ENCODE data around the gene CAMTA1.

CAMTA1 gene

DNA sequence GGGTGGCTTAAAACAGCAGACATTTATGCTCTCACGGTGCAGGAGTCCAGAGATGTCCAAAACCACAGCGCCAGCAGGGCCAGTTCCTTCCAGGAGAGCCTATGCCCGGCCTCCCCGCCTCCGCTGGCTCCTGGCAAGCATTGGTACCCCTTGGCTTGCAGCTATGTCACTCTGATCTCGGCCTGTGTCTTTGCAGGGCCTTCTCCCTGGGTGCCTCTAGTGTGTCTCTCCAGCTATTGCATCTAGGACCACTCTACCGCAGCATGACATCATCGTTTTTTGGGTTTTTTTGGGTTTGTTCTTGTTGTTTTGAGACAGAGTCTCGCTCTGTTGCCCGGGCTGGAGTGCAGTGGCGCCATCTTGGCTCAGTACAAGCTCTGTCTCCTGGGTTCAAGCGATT is 788.2 kb downstream of the CAMTA1 start:
- DNase-seq: no peak

DNA sequence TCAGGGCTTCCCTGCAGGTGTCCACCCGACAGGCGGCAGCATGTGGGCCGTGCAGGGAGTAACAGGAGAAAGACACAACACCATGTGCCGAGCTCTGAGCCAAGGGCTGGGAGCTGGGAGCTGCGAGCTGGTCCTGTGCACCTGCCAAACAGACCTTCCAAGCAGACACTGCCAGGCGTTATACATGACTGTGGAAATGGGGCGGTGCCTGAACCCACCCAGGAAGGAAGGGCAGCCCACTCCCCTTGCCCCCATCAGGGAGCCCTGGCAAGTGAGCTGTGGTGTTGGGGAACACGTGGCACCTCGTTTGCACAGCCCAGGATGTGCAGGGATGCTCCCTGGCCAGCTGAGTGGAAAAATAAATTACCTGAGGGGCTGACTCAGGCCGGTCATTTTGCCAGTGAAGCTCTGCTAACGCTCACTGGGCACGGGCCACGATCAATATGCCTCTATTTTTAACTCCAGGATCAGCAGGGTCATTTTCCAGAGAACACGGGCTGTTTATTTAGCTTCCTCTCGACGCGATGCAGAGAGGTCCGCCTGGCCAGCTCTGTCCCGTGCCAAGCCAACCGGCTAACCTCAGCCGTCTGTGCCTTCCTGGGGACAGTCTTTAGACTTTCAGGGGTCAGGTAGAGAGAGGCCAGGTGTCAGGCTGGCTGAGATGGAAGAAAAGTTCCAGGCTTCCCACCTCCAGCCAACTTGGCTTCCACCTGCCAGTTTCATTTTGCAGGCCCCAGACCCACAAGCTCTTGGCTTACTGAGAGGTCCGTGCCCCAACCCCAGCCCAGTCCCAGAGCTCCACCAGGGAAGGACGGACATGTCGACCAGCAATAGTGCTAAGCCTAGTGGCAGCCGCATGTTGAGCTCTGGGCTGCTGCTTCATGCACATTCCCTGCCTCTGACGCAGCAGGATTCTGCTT is 789.1 kb downstream of the CAMTA1 start:
- DNase-seq: no peak

DNA sequence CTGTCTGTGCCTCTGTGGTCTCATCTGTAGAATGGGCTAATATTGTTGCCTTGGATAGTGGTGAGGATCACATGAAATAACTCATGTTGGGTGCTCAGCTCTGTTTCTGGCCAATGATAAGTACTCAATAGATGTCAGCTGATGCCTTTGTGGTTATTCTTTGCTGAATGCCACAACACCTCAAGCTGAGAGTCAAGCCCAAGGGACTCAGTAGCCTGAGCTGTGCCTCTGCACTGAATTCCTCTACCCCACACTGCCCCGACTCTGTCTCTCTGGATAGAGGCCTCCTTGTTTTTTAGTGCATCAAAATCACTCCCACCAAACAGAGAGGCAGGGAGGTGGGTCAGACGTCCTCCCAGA is 789.8 kb downstream of the CAMTA1 start:
- no peak for DNase-seq

DNA sequence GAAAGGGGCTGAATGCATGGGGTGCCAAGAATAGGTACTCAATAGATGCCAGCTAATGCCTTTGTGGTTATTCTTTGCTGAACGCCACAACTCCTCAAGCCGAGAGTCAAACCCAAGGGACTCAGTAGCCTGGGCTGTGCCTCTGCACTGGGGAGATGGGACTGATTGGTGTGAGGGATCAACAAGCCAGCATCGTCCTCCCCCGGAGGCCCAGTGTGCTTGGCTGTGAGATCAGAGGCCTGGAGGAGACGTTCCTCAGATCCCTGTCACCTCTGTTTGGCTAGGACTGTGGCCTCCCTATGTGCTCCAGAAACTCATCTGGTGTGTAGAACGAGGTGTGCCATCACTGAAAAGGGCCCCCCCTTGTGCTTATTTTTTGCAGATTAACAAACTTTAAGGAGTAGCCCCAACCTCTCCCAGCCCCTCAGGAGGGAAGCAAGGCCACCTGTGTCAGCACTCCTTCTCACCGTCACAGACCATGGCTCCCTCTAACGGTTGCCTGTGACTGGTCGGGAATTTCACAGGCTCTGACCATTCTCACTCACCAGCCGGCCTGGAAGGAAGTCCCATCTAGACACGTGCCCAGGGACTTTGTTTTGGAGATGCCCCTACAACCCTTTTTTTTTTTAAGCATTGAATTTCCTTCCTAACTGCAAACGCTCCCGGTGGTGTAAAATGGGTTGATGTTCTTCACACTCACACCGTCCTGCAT is 791.8 kb downstream of the CAMTA1 start:
- no peak for DNase-seq

DNA sequence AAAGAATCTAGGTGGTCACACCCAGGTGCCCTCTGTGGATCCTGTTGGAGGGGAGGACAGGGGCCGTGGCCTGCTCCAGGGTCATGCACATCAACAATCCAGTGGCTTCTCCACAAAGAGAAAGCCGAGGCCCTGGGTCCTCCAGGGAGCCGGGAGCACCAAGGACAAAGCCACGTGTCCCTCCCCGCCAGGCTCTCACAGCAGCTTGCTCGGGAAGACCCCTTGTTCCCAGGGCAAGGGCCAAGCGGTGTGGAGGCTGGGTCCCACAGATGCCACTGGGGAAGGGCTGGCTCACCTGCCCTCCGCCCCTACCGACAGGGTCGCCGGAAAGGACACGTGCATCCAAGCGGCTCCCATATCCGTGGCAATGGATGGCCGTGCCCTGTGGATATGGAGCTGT is 793.0 kb downstream of the CAMTA1 start:
- no peak for DNase-seq

DNA sequence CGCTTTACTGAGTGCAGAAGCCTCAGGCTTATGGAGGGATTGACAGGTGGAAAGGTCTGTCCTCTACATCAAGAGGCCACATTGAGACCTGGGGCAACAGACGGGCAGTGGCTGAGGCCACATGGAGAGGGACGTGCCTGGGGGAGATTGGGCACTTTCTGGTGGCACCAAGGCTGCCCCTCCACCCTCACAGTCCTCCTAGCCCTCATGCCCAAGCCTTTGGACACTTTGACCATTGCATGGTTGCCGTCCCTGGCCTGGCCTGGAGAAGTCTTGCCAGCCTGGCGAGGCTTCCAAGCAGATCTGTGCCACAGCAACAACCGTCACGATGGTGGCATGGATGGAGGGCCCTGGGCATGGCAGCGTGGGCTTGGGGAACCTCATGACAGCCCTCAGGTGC is 793.8 kb downstream of the CAMTA1 start:
- no peak for DNase-seq

DNA sequence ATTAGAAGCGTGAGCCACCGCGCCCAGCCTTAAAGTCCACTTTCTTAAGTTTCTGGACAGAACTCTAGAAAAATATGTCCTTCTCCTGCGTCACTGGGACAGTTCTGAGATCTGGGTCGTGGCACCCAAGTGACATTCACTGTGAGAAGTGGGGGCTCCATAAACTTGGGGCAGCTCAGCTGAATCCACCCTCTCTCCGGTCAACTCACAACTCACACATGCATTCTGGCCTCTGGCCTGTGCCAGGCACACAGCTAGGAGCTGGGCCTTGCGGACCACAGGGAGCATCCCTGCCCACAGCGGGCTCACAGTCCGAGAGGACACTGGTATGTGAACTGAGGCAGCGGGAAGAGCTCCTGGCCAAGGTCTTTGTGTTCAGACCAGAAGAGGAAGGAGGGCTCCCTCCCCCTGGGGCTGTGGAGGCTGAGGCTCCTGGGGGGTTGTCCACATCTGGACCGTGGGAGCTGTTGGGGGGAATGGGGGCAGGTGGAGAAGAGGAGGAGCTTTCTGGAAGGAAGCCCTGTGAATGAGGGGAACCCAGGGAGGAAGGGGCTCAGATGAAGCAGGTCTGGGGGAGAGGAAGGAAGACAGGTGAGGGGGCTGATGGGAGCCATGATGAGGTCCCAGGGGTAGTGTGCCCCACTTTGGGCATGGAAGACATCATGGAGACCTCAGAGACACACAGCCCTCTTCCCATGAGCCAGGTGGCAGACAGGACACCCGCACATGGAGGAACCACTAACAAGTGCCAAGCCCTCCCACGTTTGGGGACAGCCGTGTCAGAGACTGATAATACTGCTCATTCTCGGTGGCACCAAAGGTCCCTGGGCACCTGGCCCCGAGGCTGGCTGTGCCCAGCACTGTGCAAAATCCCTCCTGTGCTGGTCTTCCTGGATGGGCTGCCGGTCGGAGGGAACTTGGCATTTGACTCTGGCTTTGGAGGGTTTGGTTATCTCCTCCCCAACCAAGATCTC is 794.9 kb downstream of the CAMTA1 start:
- DNase-seq: no peak

DNA sequence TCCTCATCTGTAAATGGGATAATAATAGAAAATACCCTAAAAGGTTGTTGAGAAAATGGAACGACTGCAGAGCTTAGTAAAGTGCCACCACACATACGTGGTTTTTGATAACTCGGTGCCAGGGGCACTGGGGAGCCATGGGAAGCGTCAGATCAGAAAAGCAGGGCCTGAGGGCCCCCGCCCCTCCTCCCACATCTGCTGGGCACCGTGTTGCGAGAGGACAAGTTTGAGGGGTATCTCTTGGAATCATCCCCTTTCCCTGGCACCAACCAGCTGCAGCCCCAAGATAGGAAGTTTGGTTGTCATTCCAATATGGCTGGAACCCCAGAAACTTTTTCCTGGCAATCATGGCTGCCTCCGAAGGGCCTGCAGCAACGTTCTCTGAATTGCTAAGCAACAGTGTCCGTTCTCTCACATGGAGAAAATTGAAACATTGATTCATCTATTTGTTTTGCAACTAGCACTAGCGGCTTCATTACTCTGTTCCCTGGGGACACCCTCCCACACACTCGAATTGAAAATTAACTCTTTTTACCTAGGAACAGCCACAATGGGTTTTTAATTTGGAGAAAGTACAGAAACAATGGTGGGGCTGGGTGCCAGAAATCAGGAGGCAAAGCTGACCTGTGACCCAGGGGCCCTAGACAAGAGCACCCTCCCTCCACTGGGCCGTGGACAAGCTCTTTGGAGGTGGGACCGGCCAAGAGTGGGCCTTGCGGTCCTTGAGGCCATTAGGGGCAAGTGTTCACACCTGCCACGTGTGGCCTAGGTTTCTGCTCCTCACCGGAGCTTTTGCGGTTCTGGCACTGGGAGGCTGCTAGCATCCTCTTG is 795.9 kb downstream of the CAMTA1 start:
- DNase-seq: no peak

DNA sequence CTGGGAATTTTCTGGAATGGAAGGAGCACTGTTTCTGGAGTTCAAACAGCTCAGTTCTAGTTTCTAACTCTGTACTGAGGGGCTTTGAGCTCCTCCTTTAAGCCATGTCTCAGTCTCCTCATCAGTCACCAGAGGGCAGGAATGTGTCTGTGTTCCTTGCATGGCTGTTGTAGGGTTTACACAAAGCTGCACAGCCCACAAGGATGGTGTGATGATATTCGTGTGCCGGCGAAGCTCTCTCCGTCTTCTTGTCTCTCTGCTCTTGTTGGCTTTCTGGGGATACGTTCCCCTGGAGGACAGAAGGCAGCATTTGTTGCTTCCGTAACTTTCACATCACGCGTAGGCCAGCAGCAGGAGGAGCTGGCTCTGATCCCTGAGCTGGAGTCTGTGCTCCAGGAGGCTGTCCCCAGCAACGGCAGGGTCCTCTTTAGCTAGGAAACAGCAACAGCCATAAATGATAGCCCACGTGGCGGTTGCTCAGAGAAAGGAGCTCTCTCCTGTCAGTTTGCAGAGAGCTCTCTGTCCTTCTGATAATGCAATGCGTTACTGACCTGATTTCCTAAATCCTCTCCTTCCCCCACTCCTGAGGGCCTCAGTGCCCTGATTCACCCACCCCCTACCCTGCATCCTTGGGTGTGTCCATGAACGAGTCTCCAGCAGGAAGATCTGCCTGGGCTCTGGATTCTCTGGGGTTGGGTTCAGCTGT is 796.7 kb downstream of the CAMTA1 start:
- DNase-seq: no peak

DNA sequence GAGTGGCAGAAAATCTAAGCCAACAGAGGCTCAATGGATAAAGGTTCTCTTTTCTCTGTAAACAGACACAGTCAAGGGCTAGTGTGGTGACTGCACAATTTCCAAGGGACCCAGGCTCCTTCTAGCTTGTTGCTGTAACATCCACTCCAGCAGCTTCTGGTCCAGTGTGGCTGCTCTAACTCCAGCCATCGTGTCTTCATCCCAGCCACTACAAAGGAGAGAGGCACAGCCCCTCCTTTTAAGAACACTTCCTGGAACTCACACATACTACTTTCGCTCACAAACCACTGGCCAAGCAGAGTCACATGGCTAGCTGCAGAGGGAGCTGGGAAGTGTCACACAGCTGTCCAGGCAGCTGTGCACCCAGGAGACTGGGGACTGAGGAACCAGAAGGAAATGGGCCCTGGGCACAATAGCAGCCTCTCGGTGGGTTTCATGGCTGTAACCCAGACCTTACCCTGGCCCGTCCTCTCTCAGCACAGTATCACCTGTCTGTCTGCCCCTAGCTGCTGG is 797.3 kb downstream of the CAMTA1 start:
- DNase-seq: no peak

DNA sequence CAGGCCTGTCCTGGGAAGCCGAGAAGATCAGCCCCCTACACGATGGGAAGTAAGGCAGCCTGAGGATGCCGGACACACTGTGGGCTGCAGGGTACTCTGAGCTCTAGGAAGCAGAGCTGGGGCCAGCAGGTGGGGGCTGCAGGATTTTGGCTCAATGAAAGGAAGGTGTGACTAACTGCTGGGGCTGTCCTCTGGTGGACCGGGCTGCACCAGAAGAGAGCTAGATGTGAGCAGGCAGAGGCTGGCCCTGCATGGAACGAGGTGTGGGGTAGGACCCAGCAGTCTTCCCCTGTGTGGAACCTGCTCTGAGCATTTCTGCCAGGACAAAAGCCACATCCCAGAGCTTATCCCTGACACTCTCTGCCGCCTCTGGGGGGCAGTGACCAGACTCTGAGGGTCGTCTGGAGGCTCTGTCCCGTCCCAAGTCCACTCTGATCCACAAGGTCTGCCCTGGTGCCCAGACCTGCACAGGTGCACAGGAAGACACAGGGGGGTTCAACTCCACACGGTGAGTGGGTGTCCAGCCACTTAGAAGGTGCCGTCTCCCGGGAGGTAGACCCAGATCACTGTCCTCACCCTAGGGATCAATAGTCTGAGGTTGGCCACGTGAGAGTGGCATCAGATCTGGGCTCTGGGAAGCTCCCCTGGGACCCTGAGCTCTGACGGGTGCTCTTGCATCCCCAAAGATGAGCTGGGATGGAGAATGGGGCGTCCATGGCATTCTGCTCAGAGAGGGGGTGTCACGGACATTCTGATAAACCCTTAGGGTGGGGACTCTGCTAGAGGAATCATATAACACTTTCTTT is 798.2 kb downstream of the CAMTA1 start:
- DNase-seq: no peak

DNA sequence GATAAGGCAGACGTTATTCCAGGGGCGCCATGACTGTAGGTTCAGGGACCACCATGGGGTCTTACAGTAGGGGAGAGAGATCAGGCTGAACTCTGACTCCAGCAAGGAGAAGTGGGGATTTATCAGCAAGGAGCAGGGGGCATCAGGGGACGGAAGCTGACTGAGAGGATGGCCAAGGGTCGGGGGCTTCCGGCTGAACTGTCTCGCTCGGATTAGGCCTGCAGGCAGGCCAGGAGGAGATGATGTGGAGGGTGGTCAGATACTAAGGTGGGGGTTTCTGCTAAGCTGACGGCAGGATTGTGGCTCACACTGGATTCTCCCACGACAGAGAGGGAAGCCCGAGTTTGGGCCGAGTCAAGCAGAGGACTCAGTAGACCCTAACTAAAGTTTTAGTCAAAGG is 798.9 kb downstream of the CAMTA1 start:
- DNase-seq: no peak

DNA sequence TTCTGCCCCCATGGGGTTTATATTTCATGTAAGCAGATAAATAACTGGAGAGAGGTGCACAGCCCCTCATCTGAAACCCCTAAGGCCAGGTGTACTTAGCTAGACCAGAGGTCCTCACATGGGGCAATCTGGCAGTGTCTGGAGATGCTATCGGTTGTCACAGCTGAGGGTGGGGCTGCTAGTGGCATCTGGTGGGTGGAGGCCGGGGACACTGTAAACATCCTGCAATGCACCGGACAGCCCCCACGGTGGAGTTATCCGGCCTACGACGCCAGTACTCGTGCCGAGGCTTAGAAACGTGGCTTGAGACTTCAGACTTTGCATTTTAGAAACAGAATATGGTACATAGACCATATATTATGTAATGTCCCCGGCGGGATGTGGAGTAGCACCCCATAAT is 799.4 kb downstream of the CAMTA1 start:
- DNase-seq: no peak

DNA sequence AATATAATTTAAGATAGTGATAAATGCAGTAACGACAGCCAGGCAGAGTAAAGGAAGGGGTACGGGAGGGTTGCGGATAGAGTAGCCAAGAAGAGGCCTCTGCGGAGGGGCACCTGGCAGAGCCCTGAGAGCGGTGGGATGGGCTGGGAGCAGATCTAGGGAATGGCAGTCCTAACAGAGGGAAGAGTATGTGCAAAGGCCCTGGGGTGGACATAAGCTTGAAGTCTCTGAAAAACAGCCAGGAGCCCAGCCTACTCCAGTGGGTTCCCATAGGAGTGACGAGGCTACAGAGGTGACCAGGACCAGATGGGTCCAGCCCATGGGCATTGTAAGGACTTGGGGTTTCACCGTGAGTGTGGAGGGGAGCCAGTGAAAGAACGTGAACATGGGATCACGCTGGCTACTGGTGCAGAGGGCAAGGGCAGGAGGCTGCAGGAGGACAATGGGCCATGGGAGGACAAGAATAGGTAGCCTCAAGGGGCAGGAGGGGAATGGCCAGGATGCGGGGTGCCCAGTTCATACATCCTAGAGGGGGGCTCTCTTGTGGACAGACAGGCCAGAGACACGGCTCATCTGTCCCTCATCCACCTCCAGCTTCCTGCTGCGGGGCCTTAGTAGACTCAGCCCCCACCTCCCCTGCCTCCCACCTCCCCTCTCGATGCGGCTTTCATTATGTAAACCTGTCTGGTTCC is 800.1 kb downstream of the CAMTA1 start:
- DNase-seq: no peak

DNA sequence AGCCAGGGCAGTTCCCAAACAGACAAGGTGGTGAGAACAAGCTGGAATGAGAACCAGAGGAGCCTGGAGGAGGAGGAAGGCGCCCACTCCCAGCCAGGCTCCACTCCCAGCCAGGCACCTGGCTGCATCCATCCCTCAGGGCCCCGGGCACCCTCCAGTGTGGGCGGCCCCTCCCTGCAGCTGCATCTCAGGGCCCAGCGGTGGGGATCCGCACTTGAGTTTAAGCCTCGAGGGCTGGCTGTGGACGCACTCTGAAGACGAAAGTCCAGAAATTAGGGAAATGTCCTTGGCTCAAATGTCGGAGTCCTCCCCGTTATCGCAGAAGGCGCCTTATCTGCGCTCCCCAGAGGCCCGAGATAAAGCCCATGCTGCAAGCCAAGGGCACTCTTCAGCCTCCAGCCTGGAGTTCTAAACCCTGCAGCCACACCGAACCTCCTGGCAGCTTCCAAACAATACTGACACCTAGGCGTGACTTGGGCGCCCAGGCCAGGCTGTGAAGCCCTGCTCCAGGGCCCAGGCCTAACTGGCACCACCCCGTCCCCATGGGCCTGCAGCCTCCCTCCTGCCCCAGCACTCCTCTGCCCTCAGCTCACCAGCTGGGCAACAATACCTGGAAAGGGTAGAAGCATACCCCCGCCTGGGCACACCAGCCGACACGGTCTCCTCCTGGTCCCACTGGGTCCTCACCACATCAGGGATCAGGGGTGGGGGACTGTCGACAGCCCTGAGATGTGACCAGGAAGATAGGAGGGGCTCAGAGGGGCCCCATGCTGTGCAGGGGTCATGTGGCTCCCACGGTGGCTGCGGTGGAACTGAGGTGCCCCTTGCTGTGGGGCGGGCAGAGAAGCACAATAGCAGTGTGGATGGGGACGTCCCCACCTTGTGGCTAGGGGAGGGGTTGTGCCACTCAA is 801.0 kb downstream of the CAMTA1 start:
- no peak for DNase-seq

DNA sequence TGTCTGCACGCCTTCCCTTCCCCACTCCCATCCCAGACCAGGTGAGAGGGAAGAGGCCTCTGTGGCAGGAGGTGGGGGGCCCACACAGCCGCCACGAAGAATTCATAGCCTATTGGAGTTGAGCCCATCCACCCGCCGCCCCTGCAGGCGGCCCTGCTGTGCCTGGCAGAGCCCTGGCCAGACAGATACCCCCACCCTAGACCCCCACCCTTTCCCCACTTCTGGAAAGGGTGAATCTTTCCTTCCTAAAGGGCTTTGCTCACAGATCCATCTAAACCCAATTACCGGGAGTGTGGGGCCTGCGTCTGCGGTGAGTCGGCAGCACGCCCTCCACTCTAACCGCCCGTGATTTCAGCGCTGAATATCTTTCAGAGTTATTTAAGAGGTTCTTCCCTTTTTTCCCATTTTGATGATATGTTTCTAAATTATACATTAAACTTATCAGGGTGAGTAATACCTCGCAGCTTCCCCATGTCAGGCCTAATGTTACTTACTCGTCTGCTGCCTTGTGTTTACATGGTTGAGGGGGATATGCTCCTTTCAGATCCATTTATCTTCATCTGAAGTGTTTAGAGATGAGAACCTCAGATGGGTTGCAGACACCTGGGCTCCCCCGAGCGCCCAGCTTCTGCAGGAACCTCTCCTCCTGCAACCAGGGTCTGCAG is 802.0 kb downstream of the CAMTA1 start:
- DNase-seq: no peak

DNA sequence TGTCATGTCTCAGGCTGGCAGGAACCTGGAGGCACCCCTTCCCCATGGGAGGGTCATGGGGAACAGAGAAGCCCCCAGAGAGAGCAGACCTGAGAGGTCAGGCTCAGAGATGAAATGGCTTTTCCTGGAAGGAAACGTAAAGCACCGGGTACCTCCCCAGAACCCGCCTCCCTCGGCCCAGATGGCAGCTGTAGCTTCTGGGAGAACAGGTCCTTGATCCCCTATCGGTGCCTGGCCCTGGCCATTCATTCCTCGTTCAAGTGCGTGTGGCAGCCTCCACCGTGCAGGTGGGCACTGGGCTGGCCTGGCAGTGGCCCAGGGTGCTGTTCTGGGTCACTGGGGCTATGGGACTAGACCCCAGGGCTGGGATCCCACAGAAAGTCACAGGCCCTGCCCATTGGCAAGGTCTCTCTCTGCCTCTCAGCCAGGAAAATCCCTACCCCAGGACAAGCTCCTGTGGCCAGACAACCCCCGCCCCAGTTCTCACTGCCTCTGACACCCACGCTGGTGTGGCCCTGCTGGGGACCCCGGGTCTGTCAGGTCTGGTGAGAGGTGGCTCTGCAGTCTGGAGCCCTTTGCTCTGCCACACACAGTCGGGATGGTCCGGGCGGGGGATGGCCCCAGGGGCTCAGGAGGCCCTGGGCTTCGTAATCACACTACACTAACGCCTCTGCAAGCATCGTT is 802.7 kb downstream of the CAMTA1 start:
- DNase-seq: no peak

DNA sequence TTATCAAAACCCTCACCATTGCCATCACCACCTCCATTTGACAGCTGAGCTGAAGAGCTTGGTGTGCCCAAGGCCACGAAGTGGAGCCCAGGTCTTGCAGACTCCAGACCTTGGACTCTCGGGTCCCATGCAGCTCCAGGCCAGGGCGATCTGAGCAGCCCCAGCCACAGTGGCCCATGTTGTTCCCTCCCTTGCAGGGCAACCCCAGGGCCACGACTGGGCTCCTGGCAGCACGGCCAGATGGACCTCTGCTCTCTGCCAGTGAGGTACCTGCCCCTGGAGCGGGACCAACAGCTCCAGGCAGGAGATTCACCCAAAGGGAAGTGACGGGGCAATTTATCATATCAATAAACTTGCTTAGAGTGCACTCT is 803.2 kb downstream of the CAMTA1 start:
- DNase-seq: no peak
